Right cardiac atrium (tissue), 5 donors: Measurements from ENCODE around the gene FOXK1. TPM values are rescaled to one million over a fixed set of nuclear protein-coding genes. Genes with fewer than 3 reads are reported as not detected.
"Not testable (repeated sequence)": the region's sequence is repeated elsewhere in the genome, so short reads cannot be mapped to it uniquely, and the experiment has no call there.

Experiments
- ATAC-seq, 2 donors: fragments of 200-7000 bp; cut with Tn5 transposase; one replicate each; pipeline versions ENCODE4 v1.8.0 to v1.9.1; 2020; ENCODE audit warnings: moderate library complexity in 2 of 2, mild to moderate bottlenecking in 1 of 2
- DNase-seq, 3 donors: peaks; one replicate each; pipeline ENCODE4 v3.0.0-alpha.2; 2020
- H3K27ac ChIP-seq: one replicate; pipeline ENCODE4 v1.5.1; 2013; ENCODE audit warnings: mild to moderate bottlenecking, low read length, control low read depth, moderate library complexity
- H3K27me3 ChIP-seq: one replicate; pipeline ENCODE4 v1.6.1; 2013; ENCODE audit not compliant: control insufficient read depth, insufficient read depth
- H3K4me1 ChIP-seq: one replicate; pipeline ENCODE4 v1.6.1; 2013; ENCODE audit warnings: low read length; ENCODE audit not compliant: control insufficient read depth, insufficient read depth
- H3K4me3 ChIP-seq: one replicate; pipeline ENCODE4 v1.5.1; 2013; ENCODE audit warnings: low read length, control low read depth
- H3K9me3 ChIP-seq: one replicate; pipeline ENCODE4 v1.6.1; 2013; ENCODE audit warnings: low read length; ENCODE audit not compliant: control insufficient read depth
- WGBS: extraction: QIAGEN DNeasy Blood & Tissue Kit; methylation state at CpG from one replicate; pipeline ENCODE4 v1.1.7; 2013; 5-methylcytosine and 5-hydroxymethylcytosine counted together
- intact Hi-C, 4 donors: fragments of 100-400 bp; cut with DNase I; formaldehyde crosslinking; loops; one replicate each; pipeline versions ENCODE4 v1.11.0 to v1.14.0; 2022 to 2023
- long read RNA-seq, 4 donors: library from polyadenylated mRNA; unstranded; transcript quantifications; one replicate each; pipeline ENCODE4 v2.0.0, GENCODE V29; 2020 to 2021
- polyA plus RNA-seq: library from polyadenylated mRNA; stranded (reverse); fragments of 200-250 nt; gene quantifications from one replicate; pipeline ENCODE4 v1.2.3, GENCODE V29; 2013
- total RNA-seq, 4 donors: library from RNA; stranded (reverse); fragmentation: NEBNext Ultra II Directional; extraction: Animal tissue kit (Norgen Biotek cat#: 25700); gene quantifications; one replicate each; pipeline ENCODE4 v1.2.1, GENCODE V29; 2021
- donor health status: healthy with polysubstance abuse.
- donor health status: DM: no; HTN: yes; CAD: no.
- donor health status: DM: no; HTN: no; CAD: no.
- donor health status: DM: no; HTN: yes; CAD: no; lungs with severe emphysema.
- donor health status: DM: yes; HTN: yes; CAD: no.

FOXK1 gene
- total RNA-seq (10 to 100 TPM; 15.4 to 22.4 (median 20.3) TPM), polyA plus RNA-seq (10.9 TPM)
- long read RNA-seq, donor 1, full-length matches to known transcripts = 4 of 31 reads
- long read RNA-seq, donor 1, partial matches to known transcripts = 6 of 31 reads
- long read RNA-seq, donor 1, other reads (novel, unspliced or antisense) = 21 of 31 reads
- long read RNA-seq, donor 2, full-length matches to known transcripts = 2 of 7 reads
- long read RNA-seq, donor 2, partial matches to known transcripts = 2 of 7 reads
- long read RNA-seq, donor 2, other reads (novel, unspliced or antisense) = 3 of 7 reads
- long read RNA-seq, donor 3, partial matches to known transcripts = 2 of 16 reads
- long read RNA-seq, donor 3, other reads (novel, unspliced or antisense) = 14 of 16 reads
- long read RNA-seq, donor 4, full-length matches to known transcripts = 1 of 5 reads
- long read RNA-seq, donor 4, partial matches to known transcripts = 1 of 5 reads
- long read RNA-seq, donor 4, other reads (novel, unspliced or antisense) = 3 of 5 reads

DNA sequence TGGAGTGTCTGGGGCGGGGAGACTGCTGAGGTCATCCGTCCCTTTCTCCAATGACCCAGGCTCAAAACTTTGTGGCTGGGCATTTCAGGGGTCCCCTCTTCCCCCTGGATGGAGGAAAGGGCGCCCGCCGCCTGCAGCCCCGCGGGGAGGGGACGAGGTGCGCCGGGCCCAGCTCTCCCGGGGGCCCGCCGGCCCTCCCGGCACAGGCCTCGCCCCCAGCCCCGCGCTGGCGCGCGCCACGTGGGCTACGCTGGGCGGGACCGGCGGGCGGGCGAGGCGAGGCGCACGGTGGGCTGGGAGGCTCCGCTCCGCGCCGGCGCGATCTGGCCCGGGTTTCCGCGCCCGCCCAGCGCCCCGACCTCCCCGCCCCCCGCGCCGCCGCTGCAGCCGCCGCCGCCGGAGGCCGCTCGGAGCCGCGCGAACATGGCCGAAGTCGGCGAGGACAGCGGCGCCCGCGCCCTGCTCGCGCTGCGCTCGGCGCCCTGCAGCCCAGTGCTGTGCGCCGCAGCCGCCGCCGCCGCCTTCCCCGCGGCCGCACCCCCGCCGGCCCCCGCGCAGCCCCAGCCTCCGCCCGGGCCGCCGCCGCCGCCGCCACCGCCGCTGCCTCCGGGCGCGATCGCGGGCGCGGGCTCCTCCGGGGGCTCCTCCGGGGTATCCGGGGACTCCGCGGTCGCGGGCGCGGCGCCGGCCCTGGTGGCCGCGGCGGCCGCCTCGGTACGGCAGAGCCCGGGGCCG, at the start of gene FOXK1:
FOXK1 (plus strand) TSS at position 410 of the 735 bp plus-strand sequence; CDS start at position 424, 14 bp downstream.
- under 1% methylated on average over 114 of the region's 116 CpGs for WGBS
- ATAC-seq = peak; percentile 74 to 86
- Histone ChIP-seq H3K27me3 (no peaks in the 10 kb centered on the region), H3K4me1 (peaks cover 3% of the 10 kb centered on the region), H3K9me3 (no peaks in the 10 kb centered on the region), H3K4me3 (peak within 1 kb of the TSS; percentile 97), H3K27ac (peak within 1 kb of the TSS; percentile 87)
- peak; percentile 78 to 93 (median 93) for DNase-seq
- intact Hi-C loops = loop anchor here (5.0 to 10.0 kb wide), 5 partner anchors 40 to 73 kb away; no protein-coding TSS in a partner anchor

DNA sequence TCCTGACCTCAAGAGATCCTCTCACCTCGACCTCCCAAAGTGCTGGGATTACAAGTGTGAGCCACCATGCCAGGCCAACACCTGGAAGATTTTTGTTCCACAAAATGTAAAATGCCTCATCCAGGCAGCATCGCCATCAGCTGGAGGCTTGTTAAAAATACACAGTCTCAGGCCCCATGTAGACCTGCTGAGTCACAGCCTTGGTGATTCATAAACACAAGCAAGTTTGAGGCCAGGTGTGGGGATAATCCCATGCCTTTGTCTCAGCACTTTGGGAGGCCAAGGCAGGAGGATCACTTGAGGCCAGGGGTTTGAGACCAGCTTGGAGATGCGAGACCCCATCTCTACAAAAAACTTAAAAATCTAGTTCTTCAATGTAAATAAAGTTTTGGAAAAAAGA, 49.1 kb upstream of the FOXK1 start:
- ATAC-seq (no peak), DNase-seq (no peak)
- Histone ChIP-seq H3K4me3 (no peak overlapping the region), H3K4me1 (no peaks in the 10 kb centered on the region), H3K9me3 (no peaks in the 10 kb centered on the region), H3K27me3 (no peaks in the 10 kb centered on the region), H3K27ac (no peak overlapping the region)
- intact Hi-C loops = no loop called here
- WGBS = 92% methylated on average over 3 of the region's 3 CpGs

DNA sequence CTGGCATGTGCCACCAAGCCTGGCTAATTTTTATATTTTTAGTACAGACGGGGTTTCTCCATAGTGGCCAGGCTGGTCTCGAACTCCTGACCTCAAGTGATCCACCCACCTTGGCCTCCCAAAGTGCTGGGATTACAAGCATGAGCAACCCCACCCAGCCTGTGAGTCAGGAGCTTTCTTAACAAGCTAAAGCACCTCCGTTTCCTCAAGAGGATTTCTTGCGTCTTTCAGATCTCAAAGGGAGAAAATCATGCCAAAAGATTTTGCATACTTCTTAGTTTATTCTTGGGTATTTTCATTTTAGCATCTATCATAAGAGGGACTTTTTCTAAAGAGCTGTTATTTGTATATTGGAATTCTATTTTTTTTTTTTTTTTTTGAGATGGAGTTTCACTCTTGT, 47.9 kb upstream of the FOXK1 start:
- no peak for ATAC-seq
- intact Hi-C loops = no loop called here

DNA sequence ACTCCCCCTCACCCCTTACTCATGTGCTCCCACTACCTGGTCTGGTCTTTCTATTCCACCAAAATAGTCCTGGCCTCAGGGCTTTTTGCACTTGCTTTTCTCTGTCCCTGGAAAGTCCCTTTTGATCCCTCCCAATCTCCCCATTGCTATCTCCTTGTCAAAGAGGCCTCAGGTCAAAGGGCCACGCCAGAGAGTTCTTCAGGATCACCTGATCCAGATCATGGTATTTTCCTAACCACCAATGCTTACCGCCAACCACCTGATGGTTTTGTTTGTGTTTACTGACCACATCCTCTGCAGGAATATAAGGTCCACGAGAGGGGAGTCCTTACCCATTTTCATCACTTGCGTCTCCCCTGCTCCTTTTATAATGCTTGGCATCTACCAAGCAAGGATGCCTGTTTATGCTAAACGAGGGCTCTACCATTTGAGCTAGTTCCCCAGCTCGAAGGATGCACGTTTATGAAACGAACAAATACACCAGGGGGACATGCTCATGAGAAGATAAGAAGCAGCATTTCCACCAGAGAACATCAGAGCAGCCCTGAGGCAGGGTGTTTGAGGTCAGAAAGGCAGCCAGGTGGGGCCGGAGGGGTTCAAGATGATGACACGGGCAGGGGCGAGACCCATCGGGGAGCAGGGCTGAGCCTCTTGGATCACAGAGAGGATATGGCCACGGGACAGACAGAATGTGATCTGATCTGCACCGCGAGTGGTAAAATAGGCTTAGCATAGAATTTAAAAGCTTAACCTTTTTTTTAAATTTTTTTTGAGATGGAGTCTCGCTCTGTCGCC, 43.1 kb upstream of the FOXK1 start:
- ATAC-seq (no peak), DNase-seq (no peak)
- intact Hi-C loops = no loop called here
- Histone ChIP-seq H3K27ac (no peak overlapping the region), H3K4me1 (no peaks in the 10 kb centered on the region), H3K4me3 (no peak overlapping the region), H3K9me3 (no peaks in the 10 kb centered on the region), H3K27me3 (no peaks in the 10 kb centered on the region)
- WGBS = 70% methylated on average over 17 of the region's 17 CpGs

More for the DNA sequence above, 47.9 kb upstream of the FOXK1 start:
- Histone ChIP-seq H3K4me1 (no peaks in the 10 kb centered on the region), H3K9me3 (no peaks in the 10 kb centered on the region), H3K27ac (no peak overlapping the region), H3K4me3 (no peak overlapping the region), H3K27me3 (no peaks in the 10 kb centered on the region)
- DNase-seq = no peak
- 74% methylated on average over 4 of the region's 4 CpGs for WGBS

DNA sequence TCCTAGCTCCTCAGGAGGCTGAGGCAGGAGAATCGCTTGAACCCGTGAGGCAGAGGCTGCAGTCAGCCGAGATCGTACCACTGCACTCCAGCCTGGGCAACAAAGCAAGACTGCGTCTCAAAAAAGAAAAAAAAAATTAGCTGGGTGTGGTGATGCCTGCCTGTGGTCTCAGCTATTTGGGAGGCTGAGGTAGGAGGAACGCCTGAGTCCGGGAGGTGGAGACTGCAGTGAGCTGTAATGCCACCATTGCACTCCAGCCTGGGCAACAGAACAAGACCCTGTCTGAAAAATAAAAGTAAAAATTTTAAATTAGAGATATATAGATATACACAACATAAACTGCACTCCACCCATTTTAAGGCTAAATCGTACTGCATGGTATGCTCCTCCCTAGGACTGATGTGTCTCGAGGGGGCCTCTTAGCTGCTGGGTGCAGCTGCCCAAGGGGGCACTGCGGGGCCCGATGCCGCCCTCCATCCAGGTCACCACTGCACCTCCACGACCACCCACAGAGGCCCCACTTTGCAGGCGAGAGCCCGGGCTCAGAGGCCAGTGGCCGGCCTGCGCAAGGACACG, 40.9 kb upstream of the FOXK1 start:
- ATAC-seq (peak in 1 of 2 donors; percentile 1), DNase-seq (no peak)
- 33% methylated on average over 18 of the region's 18 CpGs for WGBS
- Histone ChIP-seq H3K4me1 (no peaks in the 10 kb centered on the region), H3K27me3 (no peaks in the 10 kb centered on the region), H3K9me3 (no peaks in the 10 kb centered on the region), H3K4me3 (peak overlapping the region; percentile 69), H3K27ac (peak overlapping the region; percentile 70)
- intact Hi-C loops = loop anchor here (5.0 kb wide), 2 partner anchors 41 to 111 kb away; partner anchors contain the start of gene FOXK1 (in 4 of the 4)

DNA sequence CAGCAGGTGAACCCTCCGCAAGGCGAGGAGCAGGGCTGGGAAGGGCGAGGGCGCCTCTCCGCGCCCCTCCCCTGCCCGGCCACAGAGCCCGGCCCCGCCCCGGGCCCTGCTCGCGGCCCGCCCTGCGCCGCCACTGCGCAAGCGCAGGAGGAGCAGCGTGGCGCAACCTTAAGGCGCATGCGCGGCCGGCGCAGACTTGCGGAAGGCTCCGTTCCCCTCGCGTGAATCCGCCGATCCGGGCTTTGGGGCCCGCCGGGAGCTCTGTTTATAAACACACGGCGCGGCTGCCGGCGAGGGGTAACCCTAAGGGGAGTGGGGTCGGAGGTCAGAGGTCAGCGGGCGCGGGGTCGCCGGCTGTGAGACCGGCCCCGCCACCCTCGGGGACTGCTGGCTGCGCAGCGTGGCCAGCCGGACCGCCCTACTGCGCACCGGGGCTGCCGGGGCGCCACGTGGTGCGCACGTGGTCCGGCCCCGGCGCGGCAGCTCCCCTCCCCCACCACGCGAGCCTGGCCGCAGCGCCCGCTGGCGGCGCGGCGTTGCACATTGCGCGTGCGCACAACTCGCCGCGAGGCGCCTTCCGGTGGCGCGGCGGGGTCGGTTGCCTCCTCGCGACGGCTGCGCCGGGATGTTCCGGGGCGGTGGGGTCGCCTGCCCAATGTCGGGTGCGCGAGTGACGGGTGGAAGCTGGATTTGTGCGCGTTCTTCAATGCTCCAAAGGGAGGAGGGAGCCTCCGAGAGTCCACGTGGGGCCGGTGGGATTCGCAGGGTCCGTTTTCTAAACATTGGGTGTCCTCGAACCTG, 40.2 kb upstream of the FOXK1 start:
- ATAC-seq = peak; percentile 97 to 98
- no peaks in the 10 kb centered on the region for H3K27me3 ChIP-seq
- WGBS = under 1% methylated on average over 103 of the region's 103 CpGs

DNA sequence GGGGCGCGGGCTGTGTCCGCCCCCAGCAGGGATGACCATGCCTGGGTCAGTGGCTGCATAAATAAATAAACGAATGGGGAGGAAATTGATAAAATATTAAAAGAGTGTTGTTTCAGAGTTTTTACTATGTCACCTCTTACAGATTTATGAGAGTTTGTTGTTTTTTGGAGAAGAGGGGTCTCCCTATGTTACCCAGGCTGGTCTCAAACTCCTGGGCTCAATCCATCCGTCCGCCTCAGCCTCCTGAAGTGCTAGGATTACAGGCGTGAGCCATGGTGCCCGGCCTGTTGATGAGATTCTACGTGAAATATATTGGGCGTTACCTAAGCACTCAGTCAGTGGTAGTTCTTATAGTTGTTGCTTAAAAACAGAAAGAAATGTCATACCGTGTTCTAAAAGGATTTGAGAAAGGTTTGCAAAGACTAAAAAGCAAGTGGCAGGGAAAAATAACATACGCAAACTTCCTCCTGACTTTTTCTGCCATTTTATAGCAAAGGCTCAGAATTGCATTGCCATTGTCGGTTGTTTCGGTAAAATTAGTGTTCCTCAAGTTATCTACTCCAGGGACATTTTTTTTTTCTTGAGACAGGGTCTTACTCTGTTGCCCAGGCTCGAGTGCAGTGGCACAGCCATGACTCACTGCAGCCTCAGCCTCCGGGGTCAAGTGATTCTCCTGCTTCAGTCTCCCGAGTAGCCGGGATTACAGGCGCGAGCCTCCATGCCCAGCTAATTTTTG, 39.5 kb upstream of the FOXK1 start:
- H3K9me3 ChIP-seq = no peaks in the 10 kb centered on the region
- no peak for DNase-seq
- WGBS = 67% methylated on average over 20 of the region's 20 CpGs
- H3K4me3 ChIP-seq = peak overlapping the region; percentile 43
- intact Hi-C loops = loop anchor here (5.0 kb wide), 2 partner anchors 40 to 110 kb away; partner anchors contain the start of gene FOXK1 (in 4 of the 4)
- peak overlapping the region; percentile 58 for H3K27ac ChIP-seq
- no peaks in the 10 kb centered on the region for H3K27me3 ChIP-seq
- H3K4me1 ChIP-seq = no peaks in the 10 kb centered on the region
- ATAC-seq = no peak

More for the DNA sequence above, 40.2 kb upstream of the FOXK1 start:
- intact Hi-C loops = loop anchor here (5.0 kb wide), 2 partner anchors 40 to 110 kb away; partner anchors contain the start of gene FOXK1 (in 4 of the 4)
- Histone ChIP-seq H3K4me1 (no peaks in the 10 kb centered on the region), H3K27ac (peak overlapping the region; percentile 70), H3K9me3 (no peaks in the 10 kb centered on the region), H3K4me3 (peak overlapping the region; percentile 69)
- peak; percentile 96 to 99 (median 99) for DNase-seq

DNA sequence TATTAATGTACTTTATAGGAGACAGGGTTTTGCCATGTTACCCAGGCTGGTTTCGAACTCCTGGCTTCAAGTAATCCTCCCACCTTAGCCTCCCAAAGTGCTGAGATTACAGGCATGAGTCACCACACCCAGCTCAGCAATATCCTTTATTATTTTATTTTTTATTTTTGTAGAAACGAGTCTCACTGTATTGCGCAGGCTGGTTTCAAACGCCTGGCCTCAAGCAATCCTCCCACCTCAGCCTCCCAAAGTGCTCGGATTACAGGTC, 39.0 kb upstream of the FOXK1 start:
- intact Hi-C loops = loop anchor here (5.0 kb wide), 2 partner anchors 39 to 109 kb away; partner anchors contain the start of gene FOXK1 (in 4 of the 4)

DNA sequence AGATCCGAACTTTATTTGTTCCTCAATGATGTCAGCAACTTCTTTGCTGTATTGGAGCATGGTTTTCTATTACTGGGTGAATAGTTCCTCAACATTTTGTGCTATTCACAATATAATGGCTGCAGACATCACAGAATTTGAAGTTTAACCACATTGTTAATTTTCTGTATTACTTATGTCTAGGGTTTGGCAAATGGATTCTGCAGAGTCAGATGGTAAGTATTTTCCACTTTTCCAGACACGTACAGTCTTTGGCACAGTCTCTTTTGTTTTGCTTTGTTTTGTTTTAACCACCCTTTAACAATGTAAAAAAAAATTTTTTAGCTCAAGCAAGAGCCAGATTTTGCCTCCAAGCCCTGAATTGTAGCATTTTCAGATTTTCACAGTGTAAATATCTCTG, 36.8 kb upstream of the FOXK1 start:
- Histone ChIP-seq H3K9me3 (no peaks in the 10 kb centered on the region), H3K4me1 (no peaks in the 10 kb centered on the region), H3K27me3 (no peaks in the 10 kb centered on the region), H3K4me3 (no peak overlapping the region), H3K27ac (no peak overlapping the region)
- intact Hi-C loops = no loop called here
- 57% methylated on average over 2 of the region's 2 CpGs for WGBS
- DNase-seq = no peak
- ATAC-seq = no peak

More for the DNA sequence above, 39.0 kb upstream of the FOXK1 start:
- not testable (repeated sequence) for H3K4me3 ChIP-seq, H3K27ac ChIP-seq, ATAC-seq, H3K27me3 ChIP-seq, H3K9me3 ChIP-seq, H3K4me1 ChIP-seq, DNase-seq
- 96% methylated on average over 5 of the region's 5 CpGs for WGBS
